GM19328 (cell line): Measurements from ENCODE around the gene RPS6KB1.
A peak's percentile ranks its signal among the peaks of the same experiment; 100 is the strongest.
"Not testable (repeated sequence)": the region's sequence is repeated elsewhere in the genome, so short reads cannot be mapped to it uniquely, and the experiment has no call there.

Experiments used
- ATAC-seq: cut with Tn5 transposase; IDR thresholded peaks from one replicate; pipeline ENCODE4 v1.9.1; 2021; ENCODE audit warnings: mild to moderate bottlenecking, moderate library complexity; ENCODE audit not compliant: unreplicated experiment

Gene RPS6KB1

DNA sequence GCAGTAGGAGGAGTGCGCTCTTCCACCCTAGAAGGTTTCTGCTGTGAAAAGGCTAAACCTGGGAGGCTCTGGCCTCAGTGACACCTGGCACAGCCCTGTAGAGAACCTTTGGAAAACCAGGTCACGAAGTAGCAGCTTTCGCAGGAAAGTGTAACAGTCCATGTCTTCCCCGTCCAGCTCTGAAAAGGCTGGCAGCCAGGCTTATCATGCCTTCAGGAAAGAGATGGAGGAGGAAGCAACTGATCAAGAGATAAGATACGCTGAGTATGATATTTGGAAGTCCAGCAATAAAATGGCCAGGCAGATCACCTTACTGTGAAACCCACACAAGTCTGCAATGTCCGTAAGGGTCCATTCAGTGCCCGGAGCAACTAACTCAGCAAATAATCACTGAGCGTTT, 22.4 kb upstream of the RPS6KB1 start:
- no peak for ATAC-seq

DNA sequence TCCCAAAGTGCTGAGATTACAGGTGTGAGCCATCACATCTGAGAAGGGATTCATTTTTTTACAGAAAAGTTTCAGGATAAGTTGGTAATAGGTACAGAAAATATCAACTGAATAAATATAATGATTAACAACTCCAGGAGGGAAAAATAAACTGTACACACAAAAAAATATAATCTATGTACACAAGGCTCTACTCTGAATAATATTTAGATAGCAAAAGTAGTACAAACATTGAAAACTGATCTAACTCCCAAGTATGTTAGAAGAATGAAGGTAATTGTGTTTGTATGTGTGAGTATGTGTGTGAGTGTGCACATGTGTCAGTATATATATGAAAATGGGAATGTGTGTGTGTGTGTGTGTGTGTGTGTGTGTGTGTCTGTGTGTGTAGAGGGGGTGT, 20.6 kb upstream of the RPS6KB1 start:
- ATAC-seq, result no peak

DNA sequence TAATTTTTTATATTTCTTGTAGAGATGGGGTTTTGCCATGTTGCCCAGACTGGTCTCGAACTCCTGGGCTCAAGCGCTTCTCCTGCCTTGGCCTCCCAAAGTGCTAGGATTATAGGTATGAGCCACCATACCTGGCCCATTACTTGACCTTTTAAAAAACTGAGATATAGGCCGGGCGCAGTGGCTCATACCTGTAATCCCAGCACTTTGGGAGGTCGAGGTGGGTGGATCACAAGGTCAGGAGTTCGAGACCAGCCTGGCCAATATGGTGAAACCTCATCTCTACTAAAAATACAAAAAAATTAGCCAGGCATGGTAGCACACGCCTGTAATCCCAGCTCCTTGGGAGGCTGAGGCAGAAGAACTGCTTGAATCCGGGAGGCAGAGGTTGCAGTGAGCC, 19.5 kb upstream of the RPS6KB1 start:
- ATAC-seq, result not testable (repeated sequence)

DNA sequence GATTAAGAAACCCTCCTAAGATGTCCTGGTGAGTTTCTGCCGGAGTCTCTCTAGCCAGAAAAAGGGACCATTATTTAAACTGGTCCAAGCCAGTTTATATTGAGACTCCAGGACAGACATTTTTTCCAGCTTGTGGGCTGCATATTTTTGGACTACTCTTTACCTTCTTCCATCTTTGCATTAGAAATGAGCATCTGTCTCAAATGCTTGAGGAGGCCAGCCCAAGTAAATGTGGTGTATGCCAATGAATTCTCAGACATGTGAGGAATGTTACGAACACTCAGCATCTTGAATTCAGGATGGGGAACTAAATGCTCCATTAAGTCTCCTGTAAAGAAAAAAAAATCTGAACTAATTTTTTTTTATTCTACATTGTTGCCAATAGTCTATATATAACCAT, 18.5 kb upstream of the RPS6KB1 start:
- no peak for ATAC-seq

DNA sequence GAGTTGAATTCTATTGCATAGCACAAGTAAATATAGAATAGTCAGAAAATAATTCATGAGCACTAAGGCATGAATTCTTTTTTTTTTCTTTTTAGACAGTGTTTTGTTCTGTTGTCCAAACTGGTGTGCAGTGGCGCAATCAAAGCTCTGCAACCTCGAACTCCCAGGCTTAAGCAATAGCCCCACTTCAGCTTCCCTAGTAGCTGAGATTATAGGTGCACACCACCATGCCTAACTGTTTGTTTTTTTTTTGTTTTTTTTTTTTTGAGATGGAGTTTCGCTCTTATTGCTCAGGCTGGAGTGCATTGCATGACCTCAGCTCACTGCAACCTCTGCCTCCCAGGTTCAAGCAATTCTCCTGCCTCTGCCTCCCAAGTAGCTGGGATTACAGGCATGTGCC, 16.8 kb upstream of the RPS6KB1 start:
- no peak for ATAC-seq

DNA sequence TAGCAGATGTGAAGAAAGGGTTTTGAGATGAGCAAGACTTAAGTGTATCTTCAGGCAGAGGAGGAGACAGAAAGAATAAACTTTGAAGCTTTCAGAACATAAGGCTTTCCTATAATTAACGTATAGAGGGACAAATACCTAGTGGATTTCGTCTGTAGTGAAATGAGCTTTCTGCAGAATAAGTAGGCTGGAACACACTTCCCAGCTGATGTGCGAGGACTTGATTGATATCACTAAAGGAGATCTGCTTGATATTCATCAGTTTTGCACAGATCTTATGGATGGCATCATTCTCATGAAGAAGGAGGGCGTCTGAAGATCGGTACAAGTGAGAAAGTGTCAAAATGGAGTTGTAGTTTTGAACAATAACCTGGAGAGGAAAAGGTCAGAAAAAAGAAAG, 15.0 kb upstream of the RPS6KB1 start:
- ATAC-seq, result no peak

DNA sequence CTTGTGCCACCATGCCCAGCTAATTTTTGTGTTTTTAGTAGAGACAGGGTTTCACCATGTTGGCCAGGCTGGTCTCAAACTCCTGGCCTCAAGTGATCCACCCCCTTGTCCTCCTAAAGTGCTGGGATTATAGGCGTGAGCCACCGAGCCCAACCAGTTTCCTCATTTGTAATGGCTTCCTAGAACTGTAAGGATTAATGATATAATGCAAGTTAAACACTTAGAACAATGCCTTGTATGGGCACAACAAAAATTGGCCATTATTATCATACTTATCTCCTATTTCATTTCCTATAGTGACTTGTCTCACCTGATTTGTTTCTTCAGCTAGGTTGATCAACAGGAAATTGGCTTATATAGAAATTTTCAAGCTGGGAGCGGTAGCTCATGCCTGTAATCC, 14.3 kb upstream of the RPS6KB1 start:
- no peak for ATAC-seq

DNA sequence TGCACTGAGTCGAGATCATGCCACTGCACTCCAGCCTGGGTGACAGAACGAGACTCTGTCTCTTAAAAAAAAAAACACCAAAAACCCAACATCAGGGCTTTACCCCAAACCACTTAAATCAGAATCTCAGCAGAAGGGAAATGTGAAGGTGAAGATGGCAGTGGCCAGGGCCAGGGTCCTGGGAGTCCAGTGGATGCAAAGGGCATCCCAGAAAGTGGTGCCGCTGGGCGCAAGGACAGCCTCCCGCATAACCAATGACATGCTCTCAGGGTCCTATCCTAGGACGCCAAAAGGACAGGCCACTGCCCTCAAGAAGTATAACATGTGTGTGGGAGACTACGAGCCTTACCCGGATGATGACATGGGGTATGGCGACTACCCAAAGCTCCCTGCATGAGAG, 8.1 kb upstream of the RPS6KB1 start:
- no peak for ATAC-seq

DNA sequence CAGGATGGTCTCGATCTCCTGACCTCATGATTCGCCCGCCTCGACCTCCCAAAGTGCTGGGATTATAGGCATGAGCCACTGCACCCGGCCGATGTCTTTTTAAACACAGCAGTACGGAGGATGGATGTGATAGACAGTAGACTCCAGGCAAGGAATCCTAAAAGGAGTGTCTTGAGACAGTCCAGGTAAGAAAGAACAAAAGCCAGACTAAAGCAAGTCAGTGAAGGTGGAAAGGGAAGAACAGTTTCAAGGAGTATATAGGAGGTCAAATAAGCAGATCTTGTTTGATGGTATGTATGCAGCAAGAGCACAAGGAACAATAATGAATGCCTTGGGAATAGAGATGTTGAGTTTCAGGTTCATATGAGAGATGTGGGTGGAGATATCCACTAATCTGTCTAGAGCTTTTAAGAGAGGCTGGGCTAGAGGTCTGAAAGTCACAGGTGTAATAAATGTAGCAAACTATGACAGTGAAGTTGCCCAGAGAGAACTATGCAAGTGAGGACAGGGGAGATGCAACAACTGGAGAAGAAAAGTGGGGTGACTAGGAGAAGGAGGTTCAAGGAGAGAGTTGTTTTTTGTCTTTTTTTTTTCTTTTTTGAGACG, 4.7 kb upstream of the RPS6KB1 start:
- no peak for ATAC-seq

DNA sequence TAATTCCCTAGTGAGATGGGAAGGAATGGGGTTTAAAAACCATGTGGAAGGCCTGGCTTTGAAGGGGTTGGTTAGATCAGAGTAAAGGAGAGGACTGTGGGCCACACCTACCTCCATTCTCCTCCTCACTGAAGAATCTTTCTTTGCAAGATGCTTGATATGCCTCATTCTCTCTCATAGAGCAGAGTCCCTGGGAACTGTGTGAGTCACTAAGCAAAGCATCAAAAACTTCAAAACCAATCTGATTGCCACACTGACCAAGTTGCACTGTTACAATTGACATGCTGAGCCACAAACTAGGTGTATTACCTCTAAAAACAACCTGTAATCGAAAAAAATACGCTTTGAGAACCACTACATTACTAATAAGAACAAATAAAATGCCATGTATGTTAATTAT, 2.2 kb upstream of the RPS6KB1 start:
- no peak for ATAC-seq

DNA sequence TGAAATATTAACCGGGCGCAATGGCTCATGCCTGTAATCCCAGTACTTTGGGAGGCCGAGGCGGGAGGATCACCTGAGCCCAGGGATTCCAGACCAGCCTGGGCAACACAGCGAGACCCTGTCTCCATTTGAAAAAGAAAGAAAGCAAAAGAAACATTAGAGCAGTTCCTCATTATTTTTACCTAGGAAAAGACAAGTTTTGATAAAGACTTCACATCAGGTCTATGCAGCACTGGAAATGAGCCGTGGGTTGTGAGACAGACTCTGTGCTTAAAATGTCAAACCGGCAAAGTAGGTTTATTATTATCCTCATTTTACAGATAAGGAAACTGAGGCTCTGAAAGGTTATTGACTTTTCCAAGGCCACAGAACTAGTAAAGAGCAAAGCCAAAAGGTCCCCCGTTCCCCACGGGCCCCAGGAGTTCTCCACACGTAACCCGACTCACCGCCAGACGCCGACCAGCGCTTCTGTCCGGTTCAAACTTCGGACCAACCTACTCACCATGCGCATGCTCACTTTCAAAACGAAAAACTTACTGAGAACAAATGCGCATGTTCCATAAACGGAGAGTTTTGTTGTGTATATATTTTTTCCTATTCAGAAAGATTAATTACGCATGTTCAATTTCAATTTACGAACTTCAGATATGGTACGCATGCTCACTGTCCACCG, 534 bp upstream of the RPS6KB1 start:
- ATAC-seq, result peak; percentile 40

DNA sequence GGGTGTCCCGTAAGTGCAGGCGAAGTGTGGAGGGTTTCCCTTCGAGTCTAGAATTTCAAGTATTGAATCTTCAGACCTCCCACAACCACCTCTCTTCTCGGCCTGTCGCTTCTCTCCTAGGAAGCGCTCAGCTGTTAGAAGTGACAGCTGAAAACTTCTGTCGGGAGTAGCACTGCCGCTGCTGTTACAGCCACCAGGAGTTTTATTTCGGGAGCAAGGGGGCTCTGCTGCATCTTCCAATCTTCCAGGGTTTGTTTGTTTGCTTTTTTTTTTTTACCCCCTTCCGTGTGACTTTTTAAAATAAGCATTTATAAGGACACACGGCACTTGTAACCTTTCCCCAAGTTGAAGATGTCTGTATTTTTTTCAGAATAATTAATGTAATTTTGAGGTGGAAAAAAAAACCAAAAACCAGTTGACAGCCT, 767 bp downstream of the RPS6KB1 start:
- no peak for ATAC-seq

DNA sequence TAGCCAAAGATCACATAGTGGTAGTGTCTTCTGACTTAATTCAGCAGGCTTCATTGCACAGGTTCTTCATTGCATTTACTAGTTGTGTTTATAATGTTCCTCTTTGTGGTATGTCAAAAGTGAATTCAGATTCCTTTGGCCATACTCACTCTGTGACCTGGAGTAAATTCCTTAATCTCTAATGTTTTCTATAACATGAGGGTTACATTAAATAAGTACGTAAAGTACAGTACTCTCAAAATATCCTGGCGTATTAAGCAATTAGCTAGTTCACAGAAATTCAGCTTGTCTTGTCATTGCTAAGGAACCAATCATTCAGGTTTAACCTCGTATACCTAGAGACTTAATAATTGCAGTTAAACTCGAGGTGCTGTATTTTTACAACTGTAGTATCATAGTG, 4.2 kb downstream of the RPS6KB1 start:
- no peak for ATAC-seq

DNA sequence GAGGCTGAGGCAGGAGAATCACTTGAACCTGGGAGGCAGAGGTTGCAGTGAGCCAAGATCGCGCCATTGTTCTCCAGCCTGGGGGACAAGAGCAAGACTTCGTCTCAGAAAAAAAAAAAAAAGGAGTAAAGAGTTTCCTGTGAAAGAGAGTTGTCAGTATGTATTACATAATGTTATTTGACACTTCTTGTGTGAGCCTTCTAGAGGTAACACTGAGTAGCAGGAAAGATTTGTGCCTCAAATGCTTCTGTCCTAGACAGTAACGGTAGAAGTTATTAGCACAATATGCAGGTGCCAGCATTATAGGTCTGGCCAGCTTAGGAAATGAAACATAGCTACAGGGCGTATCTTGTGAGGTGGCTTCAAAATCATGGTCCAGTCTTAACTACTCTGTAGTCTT, 6.2 kb downstream of the RPS6KB1 start:
- no peak for ATAC-seq

DNA sequence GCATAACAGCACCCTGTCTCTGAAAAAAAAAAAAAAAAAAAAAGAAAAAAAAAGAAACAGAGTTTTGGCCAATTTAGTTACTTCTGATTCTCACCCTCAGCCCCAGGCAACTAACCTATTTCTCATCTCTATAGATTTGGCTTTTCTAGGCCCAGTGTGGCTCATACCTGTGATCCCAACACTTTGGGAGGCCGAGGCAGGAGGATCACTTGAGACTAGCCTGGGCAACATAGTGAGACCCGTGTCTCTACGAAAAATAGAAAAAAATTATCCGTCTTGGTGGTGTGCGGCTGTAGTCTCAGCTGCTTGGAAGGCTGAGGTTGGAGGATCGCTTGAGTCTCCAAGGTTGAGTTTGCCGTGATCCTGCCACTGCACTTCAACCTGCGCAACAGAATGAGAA, 8.7 kb downstream of the RPS6KB1 start:
- no peak for ATAC-seq

DNA sequence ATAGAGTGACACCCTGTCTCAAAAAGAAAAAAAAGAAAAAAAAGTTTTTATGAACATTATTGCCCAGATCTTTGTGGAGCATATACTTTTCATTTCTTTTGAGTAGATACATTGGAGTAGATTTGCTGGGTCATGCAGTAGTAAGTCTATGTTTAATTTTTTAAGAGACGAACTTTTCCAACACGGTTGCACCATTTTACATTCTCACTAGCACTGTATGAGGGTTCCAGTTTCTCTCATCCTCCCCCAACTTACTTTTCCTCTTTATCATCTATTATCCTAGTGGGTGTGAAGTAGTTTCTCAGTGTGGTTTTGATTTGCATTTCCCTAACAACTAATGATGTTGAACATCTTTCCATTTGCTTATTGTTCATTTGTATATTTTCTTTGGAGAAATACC, 10.5 kb downstream of the RPS6KB1 start:
- ATAC-seq, result no peak

DNA sequence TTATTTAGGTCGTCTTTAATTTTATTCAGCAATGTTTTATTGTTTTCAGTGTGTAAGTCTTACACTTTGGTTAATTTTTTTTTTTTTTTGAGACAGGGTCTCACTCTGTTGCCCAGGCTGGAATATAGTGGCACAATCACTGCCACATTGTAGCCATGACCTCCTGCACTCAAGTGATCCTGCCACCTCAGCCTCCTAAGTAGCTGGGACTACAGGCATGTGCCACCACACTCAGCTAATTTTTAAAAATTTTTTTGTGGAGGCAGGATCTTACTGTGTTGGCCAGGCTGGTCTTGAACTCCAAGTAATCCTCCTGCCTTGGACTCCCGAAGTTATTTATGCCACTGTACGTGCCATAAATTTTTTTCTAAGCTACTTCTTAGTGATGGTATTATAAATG, 14.5 kb downstream of the RPS6KB1 start:
- ATAC-seq, result no peak

DNA sequence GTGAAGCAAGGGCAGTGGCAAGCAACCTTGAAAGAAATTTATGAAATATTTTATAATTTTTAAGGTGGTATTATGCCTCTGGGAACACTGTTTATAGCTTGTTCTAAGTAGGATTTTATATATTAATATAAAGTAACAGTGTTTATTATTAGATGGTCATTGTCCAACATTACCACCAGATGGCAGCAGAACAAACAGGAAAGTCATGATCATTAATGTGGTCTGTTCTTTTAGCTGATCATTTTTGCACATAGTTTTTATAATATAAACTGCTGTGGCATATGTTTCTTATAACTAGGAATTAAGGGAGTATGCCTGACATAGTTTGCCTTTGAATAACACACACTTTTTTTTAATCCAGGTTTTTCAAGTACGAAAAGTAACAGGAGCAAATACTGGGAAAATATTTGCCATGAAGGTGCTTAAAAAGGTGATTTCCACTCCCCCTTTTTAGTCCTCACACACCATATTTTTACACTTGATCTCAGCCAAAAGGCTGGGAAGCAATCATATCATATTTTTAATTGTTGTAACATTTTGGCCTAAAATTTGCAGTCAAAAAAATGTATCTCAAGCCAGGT, 21.4 kb downstream of the RPS6KB1 start:
- no peak for ATAC-seq

DNA sequence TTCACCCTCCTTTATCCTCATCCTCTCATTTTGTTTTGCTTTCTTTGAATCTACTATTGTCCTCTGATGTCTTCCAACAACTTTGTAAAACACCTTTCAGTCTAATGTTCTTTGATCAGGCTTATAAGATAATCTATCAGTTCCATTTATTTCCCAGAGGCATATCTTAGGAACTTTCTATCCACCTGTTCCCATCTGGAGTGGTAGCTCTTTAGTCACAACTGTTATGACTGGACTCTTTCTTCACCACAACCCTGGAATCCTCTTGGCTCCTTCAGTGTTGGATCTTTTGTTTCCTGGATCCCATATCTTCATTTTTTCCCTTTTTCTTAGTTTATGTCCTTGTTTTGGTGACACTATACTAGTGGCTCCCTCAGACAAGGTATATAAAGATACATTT, 23.5 kb downstream of the RPS6KB1 start:
- ATAC-seq, result no peak

DNA sequence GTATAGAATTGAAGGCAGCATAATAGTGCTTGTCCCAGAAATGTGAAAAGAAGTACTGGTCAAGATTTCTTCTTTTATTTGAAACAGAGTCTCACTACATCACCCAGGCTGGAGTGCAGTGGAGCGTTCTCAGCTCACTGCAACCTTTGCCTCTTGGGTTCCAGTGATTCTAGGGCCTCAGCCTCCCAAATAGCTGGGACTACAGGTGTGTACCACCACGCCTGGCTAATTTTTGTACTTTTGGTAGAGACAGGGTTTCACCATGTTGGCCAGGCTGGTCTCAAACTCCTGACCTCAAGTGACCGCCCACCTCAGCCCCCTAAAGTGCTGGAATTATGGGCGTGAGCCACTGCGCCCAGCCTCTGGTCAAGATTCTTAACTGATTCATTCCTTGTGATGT, 27.7 kb downstream of the RPS6KB1 start:
- not testable (repeated sequence) for ATAC-seq

DNA sequence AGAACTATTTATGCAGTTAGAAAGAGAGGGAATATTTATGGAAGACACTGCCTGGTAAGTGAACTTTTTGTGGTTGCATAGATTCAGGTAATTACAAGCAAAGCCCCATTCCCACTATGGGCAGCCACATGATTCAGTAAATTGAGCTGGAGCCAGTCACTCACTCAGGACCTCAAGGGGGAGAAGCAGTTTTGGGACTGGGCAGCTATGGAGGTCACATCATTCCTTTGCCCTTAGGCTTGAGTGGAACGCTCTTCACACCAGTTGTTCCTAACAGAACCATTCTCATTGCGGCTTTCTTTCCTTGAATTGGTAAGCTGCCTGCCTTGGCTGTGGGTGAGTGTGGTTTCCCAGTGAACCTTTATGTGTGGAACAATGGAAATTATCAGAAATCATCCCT, 37.2 kb downstream of the RPS6KB1 start:
- not testable (repeated sequence) for ATAC-seq

DNA sequence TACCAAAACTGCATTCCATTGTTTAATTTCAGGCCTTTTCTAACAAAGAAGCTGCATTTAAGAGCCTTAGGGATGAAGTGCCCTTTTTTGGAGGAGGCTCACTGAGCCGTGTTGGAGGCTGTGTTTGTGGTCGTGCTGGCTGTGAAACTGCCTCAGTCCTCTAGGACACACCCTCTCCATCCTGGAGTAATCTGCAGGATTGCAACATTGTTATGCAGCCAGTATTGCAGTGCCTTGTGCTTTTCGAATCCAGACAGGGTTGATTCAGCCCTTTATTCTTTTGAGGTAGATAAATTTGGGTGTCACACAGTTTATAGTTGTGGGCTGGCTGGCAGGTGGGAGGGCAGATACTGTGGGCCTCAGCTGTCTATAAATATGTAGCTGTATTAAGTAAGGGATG, 37.8 kb downstream of the RPS6KB1 start:
- ATAC-seq, result not testable (repeated sequence)

DNA sequence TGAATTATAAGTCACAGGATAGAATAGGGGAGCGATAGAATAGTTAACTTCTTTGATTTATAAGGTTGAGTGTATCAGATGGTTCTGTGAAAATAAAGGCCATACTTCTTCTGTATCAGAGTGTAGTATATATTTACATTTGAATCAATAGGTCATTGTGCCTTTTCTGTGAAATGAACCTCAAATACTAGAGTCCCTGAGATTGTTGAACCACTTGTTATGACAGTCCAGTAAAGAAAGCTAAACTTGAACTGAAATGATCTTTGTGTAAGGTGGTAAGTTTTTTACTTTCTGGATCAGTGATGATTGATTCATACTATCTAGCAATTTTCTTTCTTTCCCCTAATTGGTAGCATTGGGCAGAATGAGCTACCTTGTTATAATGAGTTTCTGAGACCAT, 40.4 kb downstream of the RPS6KB1 start:
- not testable (repeated sequence) for ATAC-seq
